Skeletal muscle satellite cell (primary cell): ENCODE measurements around the gene ARHGAP15.

Experiments used
- H3K27me3 ChIP-seq: 2 replicates; pipeline ENCODE4 v1.7.0; 2013; ENCODE audit warnings: low read length; ENCODE audit not compliant: control insufficient read depth, insufficient read depth
- H3K36me3 ChIP-seq: 2 replicates; pipeline ENCODE4 v1.7.0; 2013; ENCODE audit warnings: mild to moderate bottlenecking, control low read depth, low read length; ENCODE audit not compliant: insufficient read depth
- H3K4me1 ChIP-seq: 2 replicates; pipeline ENCODE4 v1.7.0; 2013; ENCODE audit warnings: low read length; ENCODE audit not compliant: control insufficient read depth, insufficient read depth
- H3K4me2 ChIP-seq: 2 replicates; pipeline ENCODE4 v1.7.0; 2013; ENCODE audit warnings: mild to moderate bottlenecking, low read length
- H3K4me3 ChIP-seq: 2 replicates; pipeline ENCODE4 v1.7.0; 2013; ENCODE audit warnings: low read length
- H3K9ac ChIP-seq: 2 replicates; pipeline ENCODE4 v1.7.0; 2013; ENCODE audit warnings: mild to moderate bottlenecking, low read depth, low read length, moderate library complexity
- H3K9me3 ChIP-seq: replicated peaks from 2 replicates; pipeline ENCODE4 v1.7.0; 2013; ENCODE audit warnings: mild to moderate bottlenecking, control low read depth, low read length

ARHGAP15 gene

DNA sequence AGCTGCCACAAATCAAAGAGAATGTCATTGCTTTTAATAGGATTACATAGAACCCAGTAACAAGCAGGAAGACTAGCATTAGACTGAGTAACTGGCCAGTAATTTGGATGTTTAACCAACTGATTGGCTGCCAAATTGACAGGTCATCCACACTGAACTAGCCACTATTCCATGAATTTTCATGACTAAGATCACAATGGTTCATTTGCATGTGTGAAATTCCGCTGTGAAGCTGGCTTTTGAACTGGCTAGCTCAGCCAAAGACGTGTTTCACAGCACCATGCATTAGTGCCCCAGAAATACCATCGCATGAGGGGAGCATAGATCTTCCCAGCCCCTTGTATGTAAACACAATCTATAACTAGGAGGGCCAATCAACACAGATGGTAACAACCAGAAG lies 649.8 kb downstream of the ARHGAP15 start:
- Histone ChIP-seq H3K4me1 (no peaks in the 10 kb centered on the region), H3K36me3 (no peaks in the 10 kb centered on the region), H3K9me3 (no peaks in the 10 kb centered on the region), H3K4me2 (no peak overlapping the region), H3K9ac (no peak overlapping the region), H3K27me3 (no peaks in the 10 kb centered on the region), H3K4me3 (no peak overlapping the region)

GRCh38 chr2:143786026-143786765 lies 657.0 kb downstream of the ARHGAP15 start:
- Histone ChIP-seq H3K4me1 (no peaks in the 10 kb centered on the region), H3K4me3 (no peak overlapping the region), H3K9me3 (no peaks in the 10 kb centered on the region), H3K4me2 (no peak overlapping the region), H3K27me3 (no peaks in the 10 kb centered on the region), H3K9ac (no peak overlapping the region), H3K36me3 (no peaks in the 10 kb centered on the region)

DNA sequence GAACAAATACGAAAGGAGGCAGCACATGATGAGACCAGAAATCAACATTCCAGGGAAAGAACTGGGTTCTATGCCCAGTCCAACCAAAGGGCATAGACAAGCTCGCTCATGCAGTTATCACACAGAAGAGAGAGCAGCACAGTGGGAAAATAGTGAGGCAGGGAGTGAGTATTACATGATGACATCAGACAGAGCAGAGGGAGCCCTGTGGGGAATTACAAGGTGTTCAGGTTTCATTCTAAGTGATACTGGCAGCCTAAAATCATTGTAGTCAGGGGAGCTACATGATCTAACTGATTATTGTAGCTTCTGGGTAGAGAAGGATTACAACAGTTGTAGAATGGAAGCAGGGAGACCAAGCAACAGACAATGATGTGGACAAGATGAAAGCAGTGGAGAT lies 658.5 kb downstream of the ARHGAP15 start:
- Histone ChIP-seq H3K9ac (no peak overlapping the region), H3K27me3 (no peaks in the 10 kb centered on the region), H3K4me2 (no peak overlapping the region), H3K4me1 (no peaks in the 10 kb centered on the region), H3K9me3 (no peaks in the 10 kb centered on the region), H3K36me3 (no peaks in the 10 kb centered on the region), H3K4me3 (no peak overlapping the region)

- Histone ChIP-seq H3K27me3 (no peaks in the 10 kb centered on the region), H3K36me3 (no peaks in the 10 kb centered on the region), H3K4me2 (no peak overlapping the region), H3K4me3 (no peak overlapping the region), H3K9ac (no peak overlapping the region), H3K9me3 (no peaks in the 10 kb centered on the region), H3K4me1 (no peaks in the 10 kb centered on the region)
Observed at GRCh38 chr2:143792602-143793001, 663.4 kb downstream of the ARHGAP15 start.

GRCh38 chr2:143793381-143793780 lies 664.2 kb downstream of the ARHGAP15 start:
- no peak overlapping the region for H3K9ac ChIP-seq
- no peak overlapping the region for H3K4me3 ChIP-seq
- H3K9me3 ChIP-seq: no peaks in the 10 kb centered on the region
- no peak overlapping the region for H3K4me2 ChIP-seq
- no peaks in the 10 kb centered on the region for H3K4me1 ChIP-seq
- no peaks in the 10 kb centered on the region for H3K36me3 ChIP-seq
- no peaks in the 10 kb centered on the region for H3K27me3 ChIP-seq

DNA sequence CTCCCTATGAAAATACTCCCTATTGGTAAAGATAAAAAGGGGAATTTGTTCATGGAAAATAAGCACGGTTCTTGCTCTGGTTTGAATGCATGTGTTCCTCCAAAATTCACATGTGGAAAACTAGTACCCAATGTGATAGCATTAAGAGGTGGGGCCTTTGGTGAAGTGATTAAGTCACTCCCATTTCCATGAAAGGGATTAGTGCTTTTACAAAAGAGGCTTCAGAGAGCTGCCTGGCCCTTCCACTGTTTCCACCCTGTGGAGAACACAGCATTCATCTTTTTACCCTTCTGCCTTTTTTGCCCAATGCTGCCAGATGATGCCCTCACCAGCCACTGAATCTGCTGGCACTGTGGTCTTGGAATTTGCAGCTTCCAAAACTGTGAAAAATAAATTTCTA lies 666.8 kb downstream of the ARHGAP15 start:
- Histone ChIP-seq H3K27me3 (no peaks in the 10 kb centered on the region), H3K9me3 (no peaks in the 10 kb centered on the region), H3K36me3 (no peaks in the 10 kb centered on the region), H3K4me3 (no peak overlapping the region), H3K9ac (no peak overlapping the region), H3K4me1 (no peaks in the 10 kb centered on the region), H3K4me2 (no peak overlapping the region)

- H3K36me3 ChIP-seq: no peaks in the 10 kb centered on the region
- H3K27me3 ChIP-seq: no peaks in the 10 kb centered on the region
- no peaks in the 10 kb centered on the region for H3K4me1 ChIP-seq
- no peak overlapping the region for H3K4me3 ChIP-seq
- no peaks in the 10 kb centered on the region for H3K9me3 ChIP-seq
- no peak overlapping the region for H3K9ac ChIP-seq
- no peak overlapping the region for H3K4me2 ChIP-seq
Observed at GRCh38 chr2:143801561-143801960, 672.3 kb downstream of the ARHGAP15 start.

DNA sequence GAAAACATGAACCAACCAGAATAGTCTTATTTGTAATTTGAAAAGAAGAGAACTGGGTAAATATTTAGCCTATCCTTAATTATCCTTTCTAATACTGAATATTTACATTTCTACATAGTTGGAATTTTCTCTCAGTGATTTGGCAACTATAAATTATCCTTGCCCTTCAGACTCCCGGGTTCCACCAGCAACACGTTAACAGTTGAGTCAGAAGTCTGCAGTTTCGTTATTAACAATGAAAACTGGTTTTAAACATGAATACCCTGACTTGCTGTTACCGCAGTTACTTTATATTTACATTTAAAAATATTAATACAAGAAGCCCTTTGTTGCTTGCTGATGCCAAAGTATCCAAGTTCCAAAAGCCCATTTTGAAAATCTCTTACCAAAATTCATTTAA lies 673.0 kb downstream of the ARHGAP15 start:
- Histone ChIP-seq H3K9me3 (no peaks in the 10 kb centered on the region), H3K4me3 (no peak overlapping the region)

DNA sequence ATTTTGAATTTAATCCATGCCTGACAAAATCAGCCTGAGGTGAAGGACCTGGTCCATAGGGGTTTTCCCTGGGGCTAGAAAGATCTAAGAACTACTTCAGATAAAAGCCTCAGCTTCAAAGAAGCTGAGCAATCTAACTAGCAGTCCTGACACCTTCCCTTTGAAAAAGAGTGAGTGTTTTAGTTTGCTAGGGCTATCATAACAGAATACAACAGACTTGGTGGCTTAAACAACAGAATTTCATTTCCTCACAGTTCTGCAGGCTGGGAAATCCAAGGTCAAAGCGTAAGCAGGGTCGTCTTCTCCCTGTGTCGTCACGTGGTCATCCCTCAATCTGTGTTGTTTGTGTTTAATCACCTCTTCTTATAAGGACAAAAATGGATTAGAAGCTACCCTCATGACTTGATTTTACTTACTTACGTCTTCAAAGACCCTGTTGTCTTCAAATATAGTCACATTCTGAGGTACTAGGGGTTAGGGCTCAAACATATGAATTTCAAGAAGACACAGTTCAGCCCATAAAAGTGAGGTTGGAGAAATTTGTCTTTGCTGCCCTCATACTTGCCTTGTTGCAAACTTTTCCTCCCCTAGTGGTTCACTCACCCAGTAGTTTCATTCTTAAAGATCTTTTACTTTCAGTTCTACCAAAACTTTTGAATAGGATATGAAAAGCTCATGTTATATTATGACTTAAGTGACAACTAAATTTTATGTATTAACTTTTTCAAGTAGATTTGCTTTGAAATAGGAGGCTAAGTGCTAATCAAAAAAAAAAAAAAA lies 673.8 kb downstream of the ARHGAP15 start:
- H3K9ac ChIP-seq: no peak overlapping the region
- H3K4me3 ChIP-seq: no peak overlapping the region

More for the DNA sequence above, 673.0 kb downstream of the ARHGAP15 start:
- no peak overlapping the region for H3K4me2 ChIP-seq
- no peaks in the 10 kb centered on the region for H3K27me3 ChIP-seq
- no peaks in the 10 kb centered on the region for H3K4me1 ChIP-seq
- H3K9ac ChIP-seq: no peak overlapping the region
- H3K36me3 ChIP-seq: no peaks in the 10 kb centered on the region

GRCh38 chr2:143803936-143804335 lies 674.7 kb downstream of the ARHGAP15 start:
- H3K9ac ChIP-seq: no peak overlapping the region
- no peak overlapping the region for H3K4me3 ChIP-seq
- no peaks in the 10 kb centered on the region for H3K9me3 ChIP-seq
- no peaks in the 10 kb centered on the region for H3K27me3 ChIP-seq
- no peaks in the 10 kb centered on the region for H3K36me3 ChIP-seq
- H3K4me1 ChIP-seq: no peaks in the 10 kb centered on the region
- no peak overlapping the region for H3K4me2 ChIP-seq

More for the DNA sequence above, 673.8 kb downstream of the ARHGAP15 start:
- Histone ChIP-seq H3K9me3 (no peaks in the 10 kb centered on the region), H3K27me3 (no peaks in the 10 kb centered on the region), H3K4me1 (no peaks in the 10 kb centered on the region), H3K4me2 (no peak overlapping the region), H3K36me3 (no peaks in the 10 kb centered on the region)

GRCh38 chr2:143805666-143806065 lies 676.4 kb downstream of the ARHGAP15 start:
- no peaks in the 10 kb centered on the region for H3K4me1 ChIP-seq
- no peaks in the 10 kb centered on the region for H3K27me3 ChIP-seq

GRCh38 chr2:143807192-143807591 lies 678.0 kb downstream of the ARHGAP15 start:
- no peaks in the 10 kb centered on the region for H3K27me3 ChIP-seq
- H3K4me2 ChIP-seq: no peak overlapping the region
- no peak overlapping the region for H3K9ac ChIP-seq
- no peaks in the 10 kb centered on the region for H3K9me3 ChIP-seq
- no peaks in the 10 kb centered on the region for H3K36me3 ChIP-seq
- H3K4me3 ChIP-seq: no peak overlapping the region
- no peaks in the 10 kb centered on the region for H3K4me1 ChIP-seq

More at GRCh38 chr2:143805666-143806065, 676.4 kb downstream of the ARHGAP15 start:
- Histone ChIP-seq H3K9ac (no peak overlapping the region), H3K9me3 (no peaks in the 10 kb centered on the region), H3K36me3 (no peaks in the 10 kb centered on the region), H3K4me3 (no peak overlapping the region), H3K4me2 (no peak overlapping the region)
